Uterus (tissue), 4 donors: ENCODE data around the gene CACNA2D2. TPM values are rescaled to one million over a fixed set of nuclear protein-coding genes. Genes with fewer than 3 reads are reported as not detected.

Experiments used
- DNase-seq, 2 donors: peaks; one replicate each; pipeline ENCODE4 v3.0.0-alpha.2; 2019 to 2020
- H3K27ac ChIP-seq, 2 donors: fragments of 200-600 bp; sonication (generic); 1 replicate in 1 of 2; 2 replicates in 1 of 2; pipeline ENCODE4 v1.5.1; 2016 to 2018
- H3K27me3 ChIP-seq, 2 donors: fragments of 200-600 bp; sonication (generic); one replicate each; pipeline ENCODE4 v1.5.1; 2018 to 2019; ENCODE audit warnings: control low read depth in 1 of 2
- H3K36me3 ChIP-seq, 2 donors: fragments of 200-600 bp; sonication (generic); one replicate each; pipeline ENCODE4 v1.5.1; 2019; ENCODE audit warnings: control low read depth in 1 of 2
- H3K4me1 ChIP-seq, 2 donors: fragments of 200-600 bp; sonication (generic); one replicate each; pipeline ENCODE4 v1.5.1; 2018 to 2019; ENCODE audit warnings: control low read depth in 1 of 2
- H3K4me3 ChIP-seq, 2 donors: fragments of 200-600 bp; sonication (generic); 1 replicate in 1 of 2; 2 replicates in 1 of 2; pipeline ENCODE4 v1.5.1; 2018 to 2019; ENCODE audit warnings: mild to moderate bottlenecking in 1 of 2
- H3K9me3 ChIP-seq, 2 donors: fragments of 200-600 bp; sonication (generic); one replicate each; pipeline ENCODE4 v1.5.1; 2019; ENCODE audit warnings: control low read depth in 1 of 2
- CTCF ChIP-seq, 4 experiments: fragments of 200-600 bp in 2 of 4; fragments of 450-650 bp in 2 of 4; sonication (generic) in 2 of 4; IDR thresholded peaks; one replicate each; pipeline ENCODE4 v1.5.1; 2016 to 2019; ENCODE audit warnings: antibody characterized with exemption in 4 of 4, mild to moderate bottlenecking in 2 of 4, moderate library complexity in 1 of 4
- POLR2A ChIP-seq, 2 donors: fragments of 450-650 bp; IDR thresholded peaks; one replicate each; pipeline ENCODE4 v1.6.1; 2016; ENCODE audit warnings: antibody characterized with exemption in 2 of 2, mild to moderate bottlenecking in 1 of 2, moderate library complexity in 1 of 2
- intact Hi-C: fragments of 100-400 bp; cut with DNase I; formaldehyde crosslinking; loops from one replicate; pipeline ENCODE4 v1.15.1; 2023; ENCODE audit warnings: low total_unique reads
- total RNA-seq, 4 donors: library from RNA; depleted of rRNA in 3 of 4; stranded (reverse); fragments of >200 nt in 3 of 4; gene quantifications; one replicate each; pipeline versions ENCODE4 v1.1.0 to v1.2.4, GENCODE V29; 2014 to 2023
- donor health status: DM: yes; HTN: yes; CAD: no.

The CACNA2D2 gene
- total RNA-seq, 4 donors from 2014 or later: under 0.01 to 6.1 (median 5.3) TPM; not detected in 1

GRCh38 chr3:50347187-50347813 lies 156.1 kb downstream of the CACNA2D2 start:
- intact Hi-C loops: loop anchor here (2.0 kb wide), 1 partner anchor 196 kb away; no protein-coding TSS in a partner anchor
- H3K4me1 ChIP-seq: peaks cover 0 to 27% of the 10 kb centered on the region in 2 donors
- no peak overlapping the region for H3K27ac ChIP-seq
- no peak overlapping the region for H3K4me3 ChIP-seq
- H3K36me3 ChIP-seq: no peaks in the 10 kb centered on the region
- peak; percentile 72 to 78 for DNase-seq
- TF ChIP-seq CTCF (IDR thresholded peaks at IDR 0.05): peak; percentile 41 to 52 (median 46)
- TF ChIP-seq POLR2A (IDR thresholded peaks at IDR 0.05): no peak
- no peaks in the 10 kb centered on the region for H3K9me3 ChIP-seq
- H3K27me3 ChIP-seq: no peaks in the 10 kb centered on the region

GRCh38 chr3:50345586-50346234 lies 157.7 kb downstream of the CACNA2D2 start, which contains the start of gene ZMYND10:
ZMYND10 (minus strand) TSS chr3:50345732; CDS start chr3:50345579, 153 bp downstream.
- Histone ChIP-seq H3K4me3 (peak within 1 kb of the TSS; percentile 14 to 17), H3K4me1 (peaks cover 0 to 19% of the 10 kb centered on the region in 2 donors)

GRCh38 chr3:50345008-50345407 lies 158.4 kb downstream of the CACNA2D2 start:
- TF ChIP-seq POLR2A (IDR thresholded peaks at IDR 0.05): no peak
- no peaks in the 10 kb centered on the region for H3K27me3 ChIP-seq
- intact Hi-C loops: no loop called here
- no peaks in the 10 kb centered on the region for H3K9me3 ChIP-seq
- H3K36me3 ChIP-seq: no peaks in the 10 kb centered on the region
- no peak overlapping the region for H3K4me3 ChIP-seq
- no peak for DNase-seq
- peaks cover 0 to 19% of the 10 kb centered on the region in 2 donors for H3K4me1 ChIP-seq
- no peak overlapping the region for H3K27ac ChIP-seq

More at GRCh38 chr3:50345586-50346234, 157.7 kb downstream of the CACNA2D2 start, which contains the start of gene ZMYND10:
- intact Hi-C loops: loop anchor here (2.0 kb wide), 1 partner anchor 197 kb away; no protein-coding TSS in a partner anchor
- Histone ChIP-seq H3K36me3 (no peaks in the 10 kb centered on the region), H3K27ac (no peak within 1 kb of the TSS), H3K27me3 (no peaks in the 10 kb centered on the region), H3K9me3 (no peaks in the 10 kb centered on the region)
- peak; percentile 55 to 72 for DNase-seq
- TF ChIP-seq POLR2A (IDR thresholded peaks at IDR 0.05) (no peak), CTCF (IDR thresholded peaks at IDR 0.05) (no peak)

GRCh38 chr3:50342813-50343633 lies 160.4 kb downstream of the CACNA2D2 start:
- no peak overlapping the region for H3K4me3 ChIP-seq
- DNase-seq: no peak
- intact Hi-C loops: no loop called here
- H3K27ac ChIP-seq: no peak overlapping the region
- H3K4me1 ChIP-seq: peaks cover 0 to 19% of the 10 kb centered on the region in 2 donors
- no peak for TF ChIP-seq CTCF (IDR thresholded peaks at IDR 0.05)
- TF ChIP-seq POLR2A (IDR thresholded peaks at IDR 0.05): no peak
- H3K9me3 ChIP-seq: no peaks in the 10 kb centered on the region
- H3K27me3 ChIP-seq: no peaks in the 10 kb centered on the region
- H3K36me3 ChIP-seq: no peaks in the 10 kb centered on the region

GRCh38 chr3:50341996-50342650 lies 161.3 kb downstream of the CACNA2D2 start:
- intact Hi-C loops: no loop called here
- TF ChIP-seq CTCF (IDR thresholded peaks at IDR 0.05) (no peak), POLR2A (IDR thresholded peaks at IDR 0.05) (no peak)
- H3K36me3 ChIP-seq: no peaks in the 10 kb centered on the region
- H3K27me3 ChIP-seq: no peaks in the 10 kb centered on the region
- peaks cover 0 to 19% of the 10 kb centered on the region in 2 donors for H3K4me1 ChIP-seq
- no peak for DNase-seq
- H3K9me3 ChIP-seq: no peaks in the 10 kb centered on the region
- H3K4me3 ChIP-seq: no peak overlapping the region
- H3K27ac ChIP-seq: no peak overlapping the region
